ENCODE measurements around the gene SPATS2L. TPM values are rescaled to one million over a fixed set of nuclear protein-coding genes. Genes with fewer than 3 reads are reported as not detected.

Gene SPATS2L
- total and polyA plus RNA-seq, 2 of the 13 experiments (the other 11 are each of a cell fraction or from before 2014, with no cell fraction given) = 154 to 212 TPM

- no peak overlapping the region for H3K27ac ChIP-seq (ENCODE audit: extremely low read length, insufficient read depth, low read length)
- no peaks in the 10 kb centered on the region for H3K4me1 ChIP-seq (ENCODE audit: insufficient read depth, low read length)
- no peaks in the 10 kb centered on the region for H3K27me3 ChIP-seq (ENCODE audit: control insufficient read depth in 1 of 2, insufficient read depth in 2 of 2, low read length in 2 of 2)
- H3K9me3 ChIP-seq (ENCODE audit: low read length) = no peaks in the 10 kb centered on the region
- ChIA-PET CTCF (ENCODE audit: low intra/inter-chr PET ratio, low total read pairs) (no interaction called here), POLR2A (no interaction called here)
- TF ChIP-seq RBM22 (optimal IDR thresholded peaks at IDR 0.05; ENCODE audit: low read length) = peak; percentile 16
- no peak for TF ChIP-seq EP300 (IDR thresholded peaks at IDR 0.05; ENCODE audit: low read depth in 2 of 2, low read length in 2 of 2)
- TF ChIP-seq EP300 (CRISPR knock-in tag; IDR thresholded peaks at IDR 0.05; ENCODE audit: borderline replicate concordance) = no peak
- H3K9ac ChIP-seq (ENCODE audit: insufficient read depth, low read depth, low read length) = no peak overlapping the region
- FAIRE-seq (no peak), ATAC-seq (no peak), DNase-seq (ENCODE audit: low spot score) (no peak)
- peaks cover 41 to 93% of the 10 kb centered on the region in 2 experiments for H3K36me3 ChIP-seq (replicated peaks in 1 of 2; ENCODE audit: control insufficient read depth in 1 of 2, insufficient read depth in 2 of 2, low read length in 2 of 2)
- in situ Hi-C loops (cut with HindIII; ENCODE audit: extremely low pct_ligation_motif_present, low pct_unique_long_range_greater_than_20kb) = no loop called here
- no peaks in the 10 kb centered on the region for H3K79me2 ChIP-seq (ENCODE audit: insufficient read depth, low read length)
- H2AFZ ChIP-seq (ENCODE audit: low read length) = no peak overlapping the region
- intact Hi-C loops (cut with micrococcal nuclease; ENCODE audit: unreplicated experiment) = no loop called here
- H3K4me3 ChIP-seq (replicated peaks in 1 of 3; ENCODE audit: insufficient read depth in 1 of 3, low read depth in 2 of 3, low read length in 3 of 3) = no peak overlapping the region
- no peak overlapping the region for H3K4me2 ChIP-seq (ENCODE audit: low read depth, low read length)
- 79% methylated on average over 5 of the region's 5 CpGs for WGBS (ENCODE audit: low lambda C conversion rate)
- no TSS peak for BruUV-seq (replicated peaks)
- no peaks in the 10 kb centered on the region for H4K20me1 ChIP-seq (ENCODE audit: insufficient read depth, low read length)
Measured at GRCh38 chr2:200443376-200443775, 136.9 kb downstream of the SPATS2L start.

GRCh38 chr2:200443916-200444315, 137.4 kb downstream of the SPATS2L start:
- H3K36me3 ChIP-seq (replicated peaks in 1 of 2; ENCODE audit: control insufficient read depth in 1 of 2, insufficient read depth in 2 of 2, low read length in 2 of 2) = peaks cover 38 to 92% of the 10 kb centered on the region in 2 experiments
- DNase-seq (ENCODE audit: low spot score) = no peak
- ChIA-PET POLR2A (no interaction called here), CTCF (ENCODE audit: low intra/inter-chr PET ratio, low total read pairs) (no interaction called here)
- no peak overlapping the region for H3K4me2 ChIP-seq (ENCODE audit: low read depth, low read length)
- no peaks in the 10 kb centered on the region for H3K9me3 ChIP-seq (ENCODE audit: low read length)
- BruUV-seq (replicated peaks) = no TSS peak
- in situ Hi-C loops (cut with HindIII; ENCODE audit: extremely low pct_ligation_motif_present, low pct_unique_long_range_greater_than_20kb) = no loop called here
- 80% methylated on average over 3 of the region's 3 CpGs for WGBS (ENCODE audit: low lambda C conversion rate)
- H3K9ac ChIP-seq (ENCODE audit: insufficient read depth, low read depth, low read length) = no peak overlapping the region
- ATAC-seq = no peak
- no peaks in the 10 kb centered on the region for H3K4me1 ChIP-seq (ENCODE audit: insufficient read depth, low read length)
- no peak overlapping the region for H3K27ac ChIP-seq (ENCODE audit: extremely low read length, insufficient read depth, low read length)
- no peaks in the 10 kb centered on the region for H4K20me1 ChIP-seq (ENCODE audit: insufficient read depth, low read length)
- H3K27me3 ChIP-seq (ENCODE audit: control insufficient read depth in 1 of 2, insufficient read depth in 2 of 2, low read length in 2 of 2) = no peaks in the 10 kb centered on the region
- intact Hi-C loops (cut with micrococcal nuclease; ENCODE audit: unreplicated experiment) = no loop called here
- no peaks in the 10 kb centered on the region for H3K79me2 ChIP-seq (ENCODE audit: insufficient read depth, low read length)
- no peak overlapping the region for H2AFZ ChIP-seq (ENCODE audit: low read length)
- FAIRE-seq = no peak
- no peak overlapping the region for H3K4me3 ChIP-seq (replicated peaks in 1 of 3; ENCODE audit: insufficient read depth in 1 of 3, low read depth in 2 of 3, low read length in 3 of 3)
- TF ChIP-seq ZNF431 (CRISPR knock-in tag; IDR thresholded peaks at IDR 0.05; ENCODE audit: borderline replicate concordance, low read depth) (no peak), ZNF280B (CRISPR knock-in tag; IDR thresholded peaks at IDR 0.05; ENCODE audit: borderline replicate concordance) (no peak), ZNF605 (CRISPR knock-in tag; IDR thresholded peaks at IDR 0.05) (no peak), ZBTB20 (CRISPR knock-in tag; IDR thresholded peaks at IDR 0.05; ENCODE audit: borderline replicate concordance, low read depth) (no peak), KDM4B (CRISPR knock-in tag; IDR thresholded peaks at IDR 0.05) (no peak), ZFP37 (CRISPR knock-in tag; IDR thresholded peaks at IDR 0.05; ENCODE audit: borderline replicate concordance) (no peak), NPAS2 (CRISPR knock-in tag; IDR thresholded peaks at IDR 0.05; ENCODE audit: borderline replicate concordance) (no peak), ZFP90 (CRISPR knock-in tag; IDR thresholded peaks at IDR 0.05; ENCODE audit: borderline replicate concordance) (no peak), ZNF564 (CRISPR knock-in tag; IDR thresholded peaks at IDR 0.05) (no peak), BRF2 (CRISPR knock-in tag; IDR thresholded peaks at IDR 0.05) (no peak), THAP11 (CRISPR knock-in tag; IDR thresholded peaks at IDR 0.05) (no peak), SOX5 (CRISPR knock-in tag; IDR thresholded peaks at IDR 0.05; ENCODE audit: borderline replicate concordance) (no peak), SMC3 (IDR thresholded peaks at IDR 0.05; ENCODE audit: low read length) (no peak), KLF9 (CRISPR knock-in tag; IDR thresholded peaks at IDR 0.05; ENCODE audit: low read depth) (no peak)
